PC-9 (cell line): ENCODE data around the gene RPTOR. TPM values are rescaled to one million over a fixed set of nuclear protein-coding genes. Genes with fewer than 3 reads are reported as not detected.

Experiments used
- BruUV-seq: library from RNA; stranded (reverse); fragments of 400-500 nt; replicated peaks from 2 replicates; lab custom pipeline; 2021; lab: Mats Ljungman, UMichigan
- CTCF ChIA-PET: fragments of 300-600 bp; sonication (Branson Sonifier 250); formaldehyde crosslinking; loops from one replicate; lab custom pipeline; 2022; ENCODE audit warnings: antibody characterized with exemption; lab: Charles Lee
- POLR2A ChIA-PET: fragments of 300-600 bp; sonication (Branson Sonifier 250); formaldehyde crosslinking; loops from one replicate; lab custom pipeline; 2022; ENCODE audit warnings: antibody characterized with exemption; ENCODE audit not compliant: unreplicated experiment; lab: Charles Lee
- DNase-seq, 2 experiments: peaks; one replicate each; pipeline versions ENCODE4 v3.0.0 to v3.0.0-alpha.2; 2015 to 2022; ENCODE audit warnings: mixed read lengths in 1 of 2
- H2AFZ ChIP-seq: fragments of 200-600 bp; sonication (generic); 2 replicates; pipeline ENCODE4 v1.8.1; 2017; ENCODE audit warnings: antibody characterized with exemption
- H3F3A ChIP-seq: fragments of 200-600 bp; sonication (generic); 2 replicates; pipeline ENCODE4 v1.8.1; 2017; ENCODE audit warnings: antibody characterized with exemption, mild to moderate bottlenecking, low read depth; ENCODE audit not compliant: insufficient read depth
- H3K27ac ChIP-seq: fragments of 200-600 bp; sonication (generic); 2 replicates; pipeline ENCODE4 v1.6.1; 2016; ENCODE audit warnings: mixed run types
- H3K27me3 ChIP-seq: fragments of 200-600 bp; sonication (generic); 2 replicates; pipeline ENCODE4 v1.6.1; 2016; ENCODE audit warnings: low read depth, mixed run types; ENCODE audit not compliant: insufficient read depth
- H3K36me3 ChIP-seq: fragments of 200-600 bp; sonication (generic); 2 replicates; pipeline ENCODE4 v1.6.1; 2016; ENCODE audit warnings: low read depth, mixed run types
- H3K4me1 ChIP-seq: fragments of 200-600 bp; sonication (generic); replicated peaks from 2 replicates; pipeline ENCODE4 v1.6.1; 2016; ENCODE audit warnings: mixed run types; ENCODE audit not compliant: insufficient read depth
- H3K4me2 ChIP-seq: fragments of 200-600 bp; sonication (generic); 2 replicates; pipeline ENCODE4 v1.6.1; 2017; ENCODE audit warnings: mixed run types
- H3K4me3 ChIP-seq: fragments of 200-600 bp; sonication (generic); 2 replicates; pipeline ENCODE4 v1.6.1; 2016; ENCODE audit warnings: mixed run types
- H3K79me2 ChIP-seq: fragments of 200-600 bp; sonication (generic); 2 replicates; pipeline ENCODE4 v1.6.1; 2017; ENCODE audit warnings: low read depth, mixed run types
- H3K9me2 ChIP-seq: fragments of 200-600 bp; sonication (generic); 2 replicates; pipeline ENCODE4 v1.8.1; 2017; ENCODE audit warnings: mild to moderate bottlenecking; ENCODE audit not compliant: insufficient read depth
- H3K9me3 ChIP-seq: fragments of 200-600 bp; sonication (generic); 2 replicates; pipeline ENCODE4 v1.8.1; 2016; ENCODE audit warnings: low read depth; ENCODE audit not compliant: insufficient read depth
- H4K20me1 ChIP-seq: fragments of 200-600 bp; sonication (generic); 2 replicates; pipeline ENCODE4 v1.8.1; 2017; ENCODE audit not compliant: insufficient read depth
- EZH2 ChIP-seq: fragments of 200-600 bp; sonication (generic); IDR thresholded peaks from 2 replicates; pipeline ENCODE4 v1.8.0; 2017; ENCODE audit warnings: antibody characterized with exemption, low read depth
- intact Hi-C: fragments of 100-400 bp; cut with micrococcal nuclease; formaldehyde crosslinking; loops from one replicate; pipeline ENCODE4 v1.10.0; 2022; ENCODE audit not compliant: unreplicated experiment
- total RNA-seq: library from RNA; stranded (reverse); gene quantifications from 2 replicates; pipeline ENCODE4 v1.2.3, GENCODE V29; 2021
- TF ChIP-seq, protein P1 (sequence below): fragments of 200-600 bp; sonication (generic); conservative IDR thresholded peaks from 2 replicates; pipeline ENCODE4 v1.6.1; 2017; ENCODE audit warnings: mixed run types, antibody characterized with exemption, mild to moderate bottlenecking, moderate library complexity

RPTOR gene
- total RNA-seq, 1 experiment from 2014 or later = 50.8 TPM

DNA sequence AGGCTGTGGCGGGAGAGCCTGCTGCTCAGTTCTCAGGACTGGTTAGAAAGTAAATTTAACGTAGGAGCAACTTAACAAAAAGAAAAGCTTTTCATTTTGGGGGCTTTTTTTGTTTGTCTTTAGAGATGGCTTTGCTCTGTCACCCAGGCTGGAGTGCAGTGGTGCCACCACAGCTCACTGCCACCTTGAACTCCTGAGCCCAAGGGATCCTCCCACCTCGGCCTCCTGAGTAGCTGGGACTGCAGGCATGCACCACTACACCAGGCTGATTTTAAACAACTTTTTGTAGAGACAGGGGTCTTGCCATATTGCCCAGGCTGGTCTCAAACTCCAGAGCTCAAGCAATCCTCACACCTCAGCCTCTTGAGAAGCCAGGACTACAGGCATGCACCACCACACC, 205.0 kb downstream of the RPTOR start:
- Histone ChIP-seq H3K4me1 (no peaks in the 10 kb centered on the region), H3F3A (no peaks in the 10 kb centered on the region), H3K36me3 (no peaks in the 10 kb centered on the region), H4K20me1 (no peaks in the 10 kb centered on the region), H3K27me3 (no peaks in the 10 kb centered on the region), H3K9me3 (no peaks in the 10 kb centered on the region), H3K27ac (no peak overlapping the region), H2AFZ (no peak overlapping the region), H3K79me2 (no peaks in the 10 kb centered on the region), H3K4me3 (no peak overlapping the region), H3K9me2 (no peaks in the 10 kb centered on the region), H3K4me2 (no peak overlapping the region)
- intact Hi-C loops = no loop called here
- DNase-seq = no peak
- no TSS peak for BruUV-seq
- TF ChIP-seq EZH2 = no peak
- TF ChIP-seq, protein P1, sequence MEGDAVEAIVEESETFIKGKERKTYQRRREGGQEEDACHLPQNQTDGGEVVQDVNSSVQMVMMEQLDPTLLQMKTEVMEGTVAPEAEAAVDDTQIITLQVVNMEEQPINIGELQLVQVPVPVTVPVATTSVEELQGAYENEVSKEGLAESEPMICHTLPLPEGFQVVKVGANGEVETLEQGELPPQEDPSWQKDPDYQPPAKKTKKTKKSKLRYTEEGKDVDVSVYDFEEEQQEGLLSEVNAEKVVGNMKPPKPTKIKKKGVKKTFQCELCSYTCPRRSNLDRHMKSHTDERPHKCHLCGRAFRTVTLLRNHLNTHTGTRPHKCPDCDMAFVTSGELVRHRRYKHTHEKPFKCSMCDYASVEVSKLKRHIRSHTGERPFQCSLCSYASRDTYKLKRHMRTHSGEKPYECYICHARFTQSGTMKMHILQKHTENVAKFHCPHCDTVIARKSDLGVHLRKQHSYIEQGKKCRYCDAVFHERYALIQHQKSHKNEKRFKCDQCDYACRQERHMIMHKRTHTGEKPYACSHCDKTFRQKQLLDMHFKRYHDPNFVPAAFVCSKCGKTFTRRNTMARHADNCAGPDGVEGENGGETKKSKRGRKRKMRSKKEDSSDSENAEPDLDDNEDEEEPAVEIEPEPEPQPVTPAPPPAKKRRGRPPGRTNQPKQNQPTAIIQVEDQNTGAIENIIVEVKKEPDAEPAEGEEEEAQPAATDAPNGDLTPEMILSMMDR = no peak
- ChIA-PET POLR2A (no interaction called here), CTCF (no interaction called here)

- H4K20me1 ChIP-seq = no peaks in the 10 kb centered on the region
- no peaks in the 10 kb centered on the region for H3K27me3 ChIP-seq
- H3K9me3 ChIP-seq = no peaks in the 10 kb centered on the region
- CTCF ChIA-PET = no interaction called here
- POLR2A ChIA-PET = no interaction called here
- H3K79me2 ChIP-seq = no peaks in the 10 kb centered on the region
- no peak overlapping the region for H2AFZ ChIP-seq
- H3F3A ChIP-seq = no peaks in the 10 kb centered on the region
- H3K4me1 ChIP-seq = no peaks in the 10 kb centered on the region
- H3K4me2 ChIP-seq = no peak overlapping the region
- no peaks in the 10 kb centered on the region for H3K9me2 ChIP-seq
- no TSS peak for BruUV-seq
- DNase-seq = no peak
- H3K36me3 ChIP-seq = no peaks in the 10 kb centered on the region
- no peak overlapping the region for H3K4me3 ChIP-seq
- no peak overlapping the region for H3K27ac ChIP-seq
- TF ChIP-seq EZH2 = no peak
- TF ChIP-seq, protein P1 = no peak
- intact Hi-C loops = no loop called here
These were observed 205.6 kb downstream of the RPTOR start for GRCh38 chr17:80750263-80750662.

GRCh38 chr17:80751070-80751945, 206.7 kb downstream of the RPTOR start:
- TF ChIP-seq, protein P1 = no peak
- TF ChIP-seq EZH2 = no peak
- Histone ChIP-seq H3K9me2 (no peaks in the 10 kb centered on the region), H3K4me1 (no peaks in the 10 kb centered on the region), H3K4me2 (no peak overlapping the region), H3K36me3 (no peaks in the 10 kb centered on the region), H2AFZ (no peak overlapping the region), H3K27me3 (no peaks in the 10 kb centered on the region), H4K20me1 (no peaks in the 10 kb centered on the region), H3K9me3 (no peaks in the 10 kb centered on the region), H3K4me3 (no peak overlapping the region), H3K27ac (no peak overlapping the region), H3F3A (no peaks in the 10 kb centered on the region), H3K79me2 (no peaks in the 10 kb centered on the region)
- ChIA-PET POLR2A (no interaction called here), CTCF (no interaction called here)
- no peak for DNase-seq
- intact Hi-C loops = no loop called here
- BruUV-seq = no TSS peak
